Bronchial smooth muscle cell (primary cell): ENCODE data around the gene FGF2. TPM values are rescaled to one million over a fixed set of nuclear protein-coding genes. Genes with fewer than 3 reads are reported as not detected.

Source experiments
- total RNA-seq: library from RNA; depleted of rRNA; stranded (reverse); fragments of >200 nt; gene quantifications from 2 replicates; pipeline ENCODE4 v1.2.1, GENCODE V29; 2014

The FGF2 gene
- 20.2 and 31.1 TPM in 2 replicates for total RNA-seq

DNA sequence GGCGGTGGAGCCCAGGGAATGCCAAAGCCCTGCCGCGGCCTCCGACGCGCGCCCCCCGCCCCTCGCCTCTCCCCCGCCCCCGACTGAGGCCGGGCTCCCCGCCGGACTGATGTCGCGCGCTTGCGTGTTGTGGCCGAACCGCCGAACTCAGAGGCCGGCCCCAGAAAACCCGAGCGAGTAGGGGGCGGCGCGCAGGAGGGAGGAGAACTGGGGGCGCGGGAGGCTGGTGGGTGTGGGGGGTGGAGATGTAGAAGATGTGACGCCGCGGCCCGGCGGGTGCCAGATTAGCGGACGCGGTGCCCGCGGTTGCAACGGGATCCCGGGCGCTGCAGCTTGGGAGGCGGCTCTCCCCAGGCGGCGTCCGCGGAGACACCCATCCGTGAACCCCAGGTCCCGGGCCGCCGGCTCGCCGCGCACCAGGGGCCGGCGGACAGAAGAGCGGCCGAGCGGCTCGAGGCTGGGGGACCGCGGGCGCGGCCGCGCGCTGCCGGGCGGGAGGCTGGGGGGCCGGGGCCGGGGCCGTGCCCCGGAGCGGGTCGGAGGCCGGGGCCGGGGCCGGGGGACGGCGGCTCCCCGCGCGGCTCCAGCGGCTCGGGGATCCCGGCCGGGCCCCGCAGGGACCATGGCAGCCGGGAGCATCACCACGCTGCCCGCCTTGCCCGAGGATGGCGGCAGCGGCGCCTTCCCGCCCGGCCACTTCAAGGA lies at the start of gene FGF2:
Gene FGF2 (plus strand): TSS at position 279 of the 705 bp plus-strand sequence. CDS start 344 bp downstream, at position 623.

DNA sequence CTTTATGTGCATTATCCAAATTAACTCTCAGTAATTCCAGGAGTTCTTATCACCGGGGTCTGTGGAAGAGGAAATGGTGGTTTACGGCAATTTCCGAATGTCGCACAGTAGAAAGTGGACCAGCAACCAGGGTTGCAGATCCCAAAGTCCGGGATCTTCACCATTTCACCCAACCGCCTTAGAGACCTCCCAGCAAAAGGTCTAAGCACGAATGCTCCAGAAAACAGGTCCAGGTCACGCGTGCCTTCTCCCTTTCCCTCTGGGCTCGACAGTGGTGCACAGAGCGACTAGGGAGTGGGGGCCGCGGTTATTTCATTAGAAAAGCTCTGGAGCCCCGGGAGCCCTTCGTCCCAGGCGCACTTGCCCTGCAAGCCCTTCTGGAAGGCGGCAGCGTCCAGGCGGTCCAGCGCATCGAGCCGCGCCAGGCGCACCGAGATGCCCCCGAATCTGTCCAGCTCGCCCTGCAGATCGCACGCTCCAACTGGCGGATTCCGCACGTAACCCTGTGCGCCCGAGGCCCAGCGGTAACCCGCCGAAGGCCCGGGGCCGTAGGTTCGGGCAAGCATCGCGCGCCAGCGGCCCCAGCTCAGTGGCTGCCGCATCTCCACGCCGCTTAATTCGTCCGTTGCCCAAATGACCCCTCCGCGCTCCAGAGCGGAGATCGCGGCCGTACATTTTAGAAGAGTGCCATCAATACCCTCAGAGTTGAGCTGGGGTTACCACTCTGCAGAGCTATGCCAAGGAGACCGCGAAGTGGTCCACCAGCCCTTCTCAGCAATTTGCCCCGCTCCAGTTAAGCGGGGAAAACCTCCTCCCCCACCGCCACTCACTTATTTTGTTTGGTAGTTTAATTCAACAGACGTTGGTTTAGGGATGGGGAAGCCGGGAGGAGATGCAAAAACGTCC lies 95.6 kb downstream of the FGF2 start, which contains the start of gene NUDT6:
Gene NUDT6 (minus strand): TSS at position 627 of the 906 bp plus-strand sequence. CDS start 25 bp downstream, at position 602.

Other genes with a start within 250 kb of the FGF2 start
- not detected in 2 replicates for gene IL21, start 205.8 kb upstream of the FGF2 start, total RNA-seq
- 4.9 and 5.9 TPM in 2 replicates for gene BBS12, start 94.1 kb upstream of the FGF2 start, total RNA-seq
- 4.5 and 9.6 TPM in 2 replicates for gene NUDT6, start 95.8 kb downstream of the FGF2 start, total RNA-seq